Measurements from ENCODE around the gene NACC2. TPM values are rescaled to one million over a fixed set of nuclear protein-coding genes. Genes with fewer than 3 reads are reported as not detected.

NACC2 gene
- total RNA-seq, 1 experiment from 2014 or later, result 62.0 TPM

DNA sequence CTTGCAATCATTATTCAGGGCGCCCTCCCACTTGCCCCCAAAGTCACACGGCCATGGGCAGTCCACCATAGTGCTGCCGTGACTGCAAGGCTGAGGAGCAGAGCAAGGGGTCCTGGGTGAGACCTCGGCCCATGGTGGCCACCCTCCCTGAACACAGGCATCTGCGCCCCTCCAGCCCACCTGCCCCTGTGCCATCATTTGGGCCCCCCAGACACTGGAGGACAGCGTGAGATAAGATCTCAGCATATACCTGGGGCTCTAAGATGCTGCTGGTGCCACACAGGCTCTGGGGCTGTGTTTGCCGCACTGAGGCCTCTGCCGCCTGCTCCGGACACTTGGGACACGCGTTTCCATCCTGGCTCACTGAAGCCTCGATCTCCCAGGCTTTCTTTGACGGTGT lies 20.1 kb upstream of the NACC2 start:
- Histone ChIP-seq H3K36me3 (ENCODE audit: control insufficient read depth, insufficient read depth, low read length) (no peaks in the 10 kb centered on the region), H3K27ac (ENCODE audit: low read length) (no peak overlapping the region), H3K4me3 (ENCODE audit: low read depth in 2 of 2, low read length in 2 of 2) (no peak overlapping the region), H3K4me1 (ENCODE audit: control insufficient read depth, insufficient read depth, low read length) (peaks cover 16% of the 10 kb centered on the region), H3K27me3 (ENCODE audit: control insufficient read depth, insufficient read depth, low read length) (no peaks in the 10 kb centered on the region), H3K9me3 (ENCODE audit: control insufficient read depth, insufficient read depth, low read depth, low read length) (no peaks in the 10 kb centered on the region)
- CTCF ChIA-PET, result no interaction called here
- TF ChIP-seq TCF7L2 (IDR thresholded peaks at IDR 0.05; ENCODE audit: low read depth, low read length) (no peak), POLR2AphosphoS5 (IDR thresholded peaks at IDR 0.05; ENCODE audit: low read depth, low read length) (no peak), SIN3A (IDR thresholded peaks at IDR 0.05; ENCODE audit: borderline replicate concordance, insufficient read depth, low read depth, low read length) (no peak)
- TF ChIP-seq, protein P1, sequence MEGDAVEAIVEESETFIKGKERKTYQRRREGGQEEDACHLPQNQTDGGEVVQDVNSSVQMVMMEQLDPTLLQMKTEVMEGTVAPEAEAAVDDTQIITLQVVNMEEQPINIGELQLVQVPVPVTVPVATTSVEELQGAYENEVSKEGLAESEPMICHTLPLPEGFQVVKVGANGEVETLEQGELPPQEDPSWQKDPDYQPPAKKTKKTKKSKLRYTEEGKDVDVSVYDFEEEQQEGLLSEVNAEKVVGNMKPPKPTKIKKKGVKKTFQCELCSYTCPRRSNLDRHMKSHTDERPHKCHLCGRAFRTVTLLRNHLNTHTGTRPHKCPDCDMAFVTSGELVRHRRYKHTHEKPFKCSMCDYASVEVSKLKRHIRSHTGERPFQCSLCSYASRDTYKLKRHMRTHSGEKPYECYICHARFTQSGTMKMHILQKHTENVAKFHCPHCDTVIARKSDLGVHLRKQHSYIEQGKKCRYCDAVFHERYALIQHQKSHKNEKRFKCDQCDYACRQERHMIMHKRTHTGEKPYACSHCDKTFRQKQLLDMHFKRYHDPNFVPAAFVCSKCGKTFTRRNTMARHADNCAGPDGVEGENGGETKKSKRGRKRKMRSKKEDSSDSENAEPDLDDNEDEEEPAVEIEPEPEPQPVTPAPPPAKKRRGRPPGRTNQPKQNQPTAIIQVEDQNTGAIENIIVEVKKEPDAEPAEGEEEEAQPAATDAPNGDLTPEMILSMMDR (IDR thresholded peaks at IDR 0.05), result no peak
- TF ChIP-seq, protein P2, sequence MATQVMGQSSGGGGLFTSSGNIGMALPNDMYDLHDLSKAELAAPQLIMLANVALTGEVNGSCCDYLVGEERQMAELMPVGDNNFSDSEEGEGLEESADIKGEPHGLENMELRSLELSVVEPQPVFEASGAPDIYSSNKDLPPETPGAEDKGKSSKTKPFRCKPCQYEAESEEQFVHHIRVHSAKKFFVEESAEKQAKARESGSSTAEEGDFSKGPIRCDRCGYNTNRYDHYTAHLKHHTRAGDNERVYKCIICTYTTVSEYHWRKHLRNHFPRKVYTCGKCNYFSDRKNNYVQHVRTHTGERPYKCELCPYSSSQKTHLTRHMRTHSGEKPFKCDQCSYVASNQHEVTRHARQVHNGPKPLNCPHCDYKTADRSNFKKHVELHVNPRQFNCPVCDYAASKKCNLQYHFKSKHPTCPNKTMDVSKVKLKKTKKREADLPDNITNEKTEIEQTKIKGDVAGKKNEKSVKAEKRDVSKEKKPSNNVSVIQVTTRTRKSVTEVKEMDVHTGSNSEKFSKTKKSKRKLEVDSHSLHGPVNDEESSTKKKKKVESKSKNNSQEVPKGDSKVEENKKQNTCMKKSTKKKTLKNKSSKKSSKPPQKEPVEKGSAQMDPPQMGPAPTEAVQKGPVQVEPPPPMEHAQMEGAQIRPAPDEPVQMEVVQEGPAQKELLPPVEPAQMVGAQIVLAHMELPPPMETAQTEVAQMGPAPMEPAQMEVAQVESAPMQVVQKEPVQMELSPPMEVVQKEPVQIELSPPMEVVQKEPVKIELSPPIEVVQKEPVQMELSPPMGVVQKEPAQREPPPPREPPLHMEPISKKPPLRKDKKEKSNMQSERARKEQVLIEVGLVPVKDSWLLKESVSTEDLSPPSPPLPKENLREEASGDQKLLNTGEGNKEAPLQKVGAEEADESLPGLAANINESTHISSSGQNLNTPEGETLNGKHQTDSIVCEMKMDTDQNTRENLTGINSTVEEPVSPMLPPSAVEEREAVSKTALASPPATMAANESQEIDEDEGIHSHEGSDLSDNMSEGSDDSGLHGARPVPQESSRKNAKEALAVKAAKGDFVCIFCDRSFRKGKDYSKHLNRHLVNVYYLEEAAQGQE (IDR thresholded peaks at IDR 0.05; ENCODE audit: insufficient read depth in 1 of 2, low read depth in 2 of 2, low read length in 1 of 2), result no peak
- DNase-seq (ENCODE audit: low read depth, low spot score) (no peak), ATAC-seq (no peak)
- POLR2A ChIA-PET, result no interaction called here
- no TSS peak for BruUV-seq (replicated peaks)
- intact Hi-C loops (cut with micrococcal nuclease; ENCODE audit: unreplicated experiment) (no loop called here), in situ Hi-C loops (cut with HindIII; ENCODE audit: low pct_unique_long_range_greater_than_20kb, low sequenced_read_pairs) (no loop called here)

GRCh38 chr9:136114610-136115009 lies 19.5 kb upstream of the NACC2 start:
- CTCF ChIA-PET, result no interaction called here
- TF ChIP-seq, protein P2 (IDR thresholded peaks at IDR 0.05; ENCODE audit: insufficient read depth in 1 of 2, low read depth in 2 of 2, low read length in 1 of 2), result no peak
- TF ChIP-seq, protein P1 (IDR thresholded peaks at IDR 0.05), result no peak
- TF ChIP-seq POLR2AphosphoS5 (IDR thresholded peaks at IDR 0.05; ENCODE audit: low read depth, low read length), result no peak
- TF ChIP-seq TCF7L2 (IDR thresholded peaks at IDR 0.05; ENCODE audit: low read depth, low read length), result no peak
- TF ChIP-seq SIN3A (IDR thresholded peaks at IDR 0.05; ENCODE audit: borderline replicate concordance, insufficient read depth, low read depth, low read length), result no peak
- POLR2A ChIA-PET, result no interaction called here
- no peak overlapping the region for H3K27ac ChIP-seq (ENCODE audit: low read length)
- no peak for DNase-seq (ENCODE audit: low read depth, low spot score)
- intact Hi-C loops (cut with micrococcal nuclease; ENCODE audit: unreplicated experiment), result no loop called here
- H3K36me3 ChIP-seq (ENCODE audit: control insufficient read depth, insufficient read depth, low read length), result no peaks in the 10 kb centered on the region
- H3K27me3 ChIP-seq (ENCODE audit: control insufficient read depth, insufficient read depth, low read length), result no peaks in the 10 kb centered on the region
- H3K9me3 ChIP-seq (ENCODE audit: control insufficient read depth, insufficient read depth, low read depth, low read length), result no peaks in the 10 kb centered on the region
- H3K4me3 ChIP-seq (ENCODE audit: low read depth in 2 of 2, low read length in 2 of 2), result no peak overlapping the region
- in situ Hi-C loops (cut with HindIII; ENCODE audit: low pct_unique_long_range_greater_than_20kb, low sequenced_read_pairs), result no loop called here
- H3K4me1 ChIP-seq (ENCODE audit: control insufficient read depth, insufficient read depth, low read length), result peaks cover 16% of the 10 kb centered on the region
- BruUV-seq (replicated peaks), result TSS peak; percentile 80
- no peak for ATAC-seq
